Activated CD8-positive, alpha-beta T cell treated with anti-CD3 and anti-CD28 coated beads for 36 hours (primary cell): ENCODE results near the gene SHISA6. TPM values are rescaled to one million over a fixed set of nuclear protein-coding genes. Genes with fewer than 3 reads are reported as not detected.

ENCODE experiments used
- ATAC-seq: fragments of 200-7000 bp; cut with Tn5 transposase; one replicate; pipeline ENCODE4 v1.10.0; 2021; ENCODE audit warnings: mild to moderate bottlenecking, moderate library complexity
- CTCF ChIA-PET: fragments of 350-600 bp; sonication (Branson Sonifier 250); formaldehyde crosslinking; loops from one replicate; lab custom pipeline; 2021; ENCODE audit warnings: antibody characterized with exemption; lab: Charles Lee
- POLR2A ChIA-PET: fragments of 350-600 bp; sonication (Branson Sonifier 250); formaldehyde crosslinking; loops from one replicate; lab custom pipeline; 2021; ENCODE audit warnings: antibody characterized with exemption; lab: Charles Lee
- DNase-seq: peaks from one replicate; pipeline ENCODE4 v3.0.0-alpha.2; 2020
- H3K27ac Mint-ChIP-seq: one replicate; pipeline ENCODE4 v1.8.0; 2021; ENCODE audit warnings: mild to moderate bottlenecking, mixed read lengths
- H3K27me3 Mint-ChIP-seq: one replicate; pipeline ENCODE4 v1.8.0; 2021; ENCODE audit warnings: mixed read lengths
- H3K36me3 Mint-ChIP-seq: one replicate; pipeline ENCODE4 v1.8.0; 2021; ENCODE audit warnings: low read depth, mixed read lengths
- H3K4me1 Mint-ChIP-seq: one replicate; pipeline ENCODE4 v1.8.0; 2021; ENCODE audit warnings: low read depth, mixed read lengths
- H3K4me3 Mint-ChIP-seq: one replicate; pipeline ENCODE4 v1.8.0; 2021; ENCODE audit warnings: mild to moderate bottlenecking, moderate library complexity, mixed read lengths
- H3K9me3 Mint-ChIP-seq: one replicate; pipeline ENCODE4 v1.8.0; 2021; ENCODE audit warnings: mixed read lengths
- CTCF ChIP-seq: fragments of 200-600 bp; IDR thresholded peaks from one replicate; pipeline ENCODE4 v1.8.0; 2022; ENCODE audit warnings: antibody characterized with exemption, mild to moderate bottlenecking
- intact Hi-C: fragments of 100-400 bp; cut with micrococcal nuclease; formaldehyde crosslinking; loops from one replicate; pipeline ENCODE4 v1.10.0; 2022
- total RNA-seq, 2 experiments: library from RNA; stranded (reverse); gene quantifications; one replicate each; pipeline ENCODE4 v1.2.3, GENCODE V29; 2021

The SHISA6 gene
- total RNA-seq, 2 experiments from 2014 or later: not detected

DNA sequence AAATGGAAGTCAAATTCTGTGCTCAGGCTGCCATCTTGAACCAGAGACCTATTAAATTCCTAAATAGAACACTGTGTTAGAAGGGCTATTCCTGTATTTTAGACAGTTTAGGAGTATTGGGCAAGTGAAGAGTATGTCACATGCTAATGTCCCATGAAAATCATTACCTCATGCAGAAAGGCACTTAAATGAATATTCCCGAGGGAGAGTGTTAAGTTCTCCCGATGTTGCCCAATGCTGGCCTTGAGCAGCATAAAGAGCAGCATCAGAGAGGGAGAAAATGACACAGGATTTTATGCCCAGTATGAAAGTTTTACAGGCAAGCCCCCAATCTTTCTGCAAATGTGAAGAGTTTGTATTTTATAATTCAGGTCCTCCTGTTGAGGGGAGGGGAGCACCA is 28.2 kb upstream of the SHISA6 start:
- H3K27me3 Mint-ChIP-seq: no peaks in the 10 kb centered on the region

DNA sequence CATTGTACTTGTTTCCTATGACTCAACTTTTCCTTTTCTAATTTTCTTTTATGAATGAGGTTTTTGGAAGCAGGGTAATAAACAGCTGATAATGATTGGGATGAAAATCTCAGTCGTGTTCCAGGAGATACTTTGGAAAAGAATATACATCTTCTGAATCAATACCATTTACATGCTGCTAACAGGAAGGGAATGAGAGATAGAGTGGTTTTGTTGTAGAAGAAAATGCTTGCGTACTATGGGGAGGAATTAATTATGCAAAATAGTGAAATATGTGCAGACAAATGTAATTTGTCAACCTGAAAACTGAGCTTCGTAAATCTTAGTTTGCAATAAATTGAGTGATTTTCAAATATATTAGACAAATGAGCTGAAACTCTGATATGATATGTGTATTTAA is 24.0 kb upstream of the SHISA6 start:
- H3K27ac Mint-ChIP-seq: no peak overlapping the region
- ChIA-PET POLR2A (no interaction called here), CTCF (no interaction called here)
- H3K9me3 Mint-ChIP-seq: no peaks in the 10 kb centered on the region
- intact Hi-C loops: no loop called here
- H3K36me3 Mint-ChIP-seq: no peaks in the 10 kb centered on the region
- DNase-seq (no peak), ATAC-seq (no peak)
- TF ChIP-seq CTCF: no peak
- no peak overlapping the region for H3K4me3 Mint-ChIP-seq
- H3K27me3 Mint-ChIP-seq: no peaks in the 10 kb centered on the region
- H3K4me1 Mint-ChIP-seq: no peaks in the 10 kb centered on the region

More for the DNA sequence above, 28.2 kb upstream of the SHISA6 start:
- TF ChIP-seq CTCF: no peak
- ChIA-PET CTCF (no interaction called here), POLR2A (no interaction called here)
- intact Hi-C loops: no loop called here
- Mint-ChIP-seq H3K4me1 (no peaks in the 10 kb centered on the region), H3K36me3 (no peaks in the 10 kb centered on the region), H3K27ac (no peak overlapping the region), H3K4me3 (no peak overlapping the region), H3K9me3 (peaks cover 7% of the 10 kb centered on the region)
- ATAC-seq: no peak
- DNase-seq: no peak

GRCh38 chr17:11221196-11221595 is 19.8 kb upstream of the SHISA6 start:
- no peaks in the 10 kb centered on the region for H3K36me3 Mint-ChIP-seq
- H3K27me3 Mint-ChIP-seq: no peaks in the 10 kb centered on the region
- H3K9me3 Mint-ChIP-seq: no peaks in the 10 kb centered on the region
- no peak overlapping the region for H3K4me3 Mint-ChIP-seq
- DNase-seq (no peak), ATAC-seq (no peak)
- no peaks in the 10 kb centered on the region for H3K4me1 Mint-ChIP-seq
- H3K27ac Mint-ChIP-seq: no peak overlapping the region
- ChIA-PET POLR2A (no interaction called here), CTCF (no interaction called here)
- TF ChIP-seq CTCF: no peak
- intact Hi-C loops: no loop called here

DNA sequence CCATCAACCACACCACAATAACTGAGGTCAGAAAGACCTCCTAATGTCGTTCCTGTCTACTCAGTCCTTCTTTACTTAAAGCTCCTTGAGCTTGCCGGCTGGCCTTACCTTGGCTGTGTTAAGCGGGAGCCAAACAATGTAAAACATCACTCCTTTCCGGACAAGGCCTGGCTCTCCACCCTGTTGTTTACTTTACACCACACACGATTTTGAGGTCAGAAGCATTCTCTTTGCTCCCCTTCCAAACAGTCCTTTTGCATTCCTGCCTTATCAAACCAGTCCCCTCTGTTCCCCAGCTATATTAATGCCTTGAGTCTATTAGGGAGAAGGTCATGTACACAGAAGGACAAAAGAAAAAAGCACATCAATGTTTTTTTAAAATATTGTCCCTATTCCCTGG is 19.3 kb upstream of the SHISA6 start:
- Mint-ChIP-seq H3K4me3 (no peak overlapping the region), H3K36me3 (no peaks in the 10 kb centered on the region), H3K9me3 (no peaks in the 10 kb centered on the region), H3K27ac (no peak overlapping the region), H3K27me3 (no peaks in the 10 kb centered on the region), H3K4me1 (no peaks in the 10 kb centered on the region)
- ChIA-PET POLR2A (no interaction called here), CTCF (no interaction called here)
- ATAC-seq (no peak), DNase-seq (no peak)
- TF ChIP-seq CTCF: no peak
- intact Hi-C loops: no loop called here

DNA sequence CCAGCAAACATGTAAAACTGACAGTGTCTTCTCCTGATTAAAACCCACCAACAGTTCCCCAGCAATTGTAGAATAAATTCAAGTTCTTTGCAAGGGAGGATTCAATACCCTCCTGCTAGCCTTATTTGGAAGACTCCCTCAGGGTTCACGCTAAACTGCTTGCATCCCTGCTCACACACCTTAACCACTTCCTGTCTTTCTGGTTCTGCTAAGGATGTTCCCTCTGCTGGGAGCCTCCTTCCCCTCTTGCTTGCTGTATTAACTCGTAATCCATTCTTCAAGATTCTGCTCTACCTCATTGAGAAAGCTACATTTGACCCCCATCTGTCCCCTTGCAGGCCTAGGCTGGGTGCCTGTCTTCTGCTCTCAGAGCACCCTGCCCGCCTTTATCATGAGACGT is 2.3 kb upstream of the SHISA6 start:
- POLR2A ChIA-PET: no interaction called here
- Mint-ChIP-seq H3K4me3 (no peak overlapping the region), H3K27me3 (peaks cover 35% of the 10 kb centered on the region), H3K27ac (no peak overlapping the region), H3K4me1 (no peaks in the 10 kb centered on the region), H3K9me3 (no peaks in the 10 kb centered on the region), H3K36me3 (no peaks in the 10 kb centered on the region)
- DNase-seq: no peak
- intact Hi-C loops: no loop called here
- TF ChIP-seq CTCF: no peak
- ATAC-seq: no peak
- CTCF ChIA-PET: no interaction called here
